ENCODE data around the gene MYG1. TPM values are rescaled to one million over a fixed set of nuclear protein-coding genes. Genes with fewer than 3 reads are reported as not detected.

The MYG1 gene
- polyA plus RNA-seq, 1 of the 3 experiments (the other 2 are of a cell fraction) = 101 TPM

DNA sequence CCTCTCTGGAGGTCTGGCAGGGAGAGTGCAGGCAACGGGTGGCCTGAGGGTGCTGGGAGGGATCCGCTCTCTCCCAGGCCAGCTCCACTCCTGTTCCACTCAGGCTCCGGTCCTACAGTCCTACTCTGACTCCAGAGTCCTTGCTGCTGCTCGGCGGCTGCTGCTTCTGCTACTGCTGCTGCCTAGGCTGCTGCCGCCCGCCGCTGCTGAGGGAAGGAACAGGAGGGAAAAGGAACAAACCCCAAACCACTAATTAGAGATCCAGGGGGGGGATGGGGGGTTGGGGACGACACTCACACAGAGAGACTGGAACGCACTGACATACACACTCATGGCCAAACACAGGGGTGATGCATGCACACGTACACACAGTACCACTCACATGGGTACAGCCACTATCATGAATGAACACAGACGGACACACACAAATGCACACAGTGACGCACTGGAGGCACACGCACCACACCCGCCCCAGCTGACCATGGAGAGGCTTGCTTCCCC lies 36.7 kb downstream of the MYG1 start, which contains the start of gene SP7:
Gene SP7 (minus strand): TSS at position 174 of the 501 bp plus-strand sequence. CDS start 708 bp downstream, outside the sequence.
- Histone ChIP-seq H3K9me3 (no peaks in the 10 kb centered on the region), H3K4me1 (ENCODE audit: control insufficient read depth in 1 of 2, insufficient read depth in 2 of 2, low read depth in 1 of 2, low read length in 1 of 2) (peaks cover 0 to 8% of the 10 kb centered on the region in 2 experiments; a peak in 1 of 4 replicates), H4K20me1 (ENCODE audit: insufficient read depth) (no peaks in the 10 kb centered on the region), H2AFZ (ENCODE audit: low read depth) (no peak within 1 kb of the TSS), H3K4me2 (no peak within 1 kb of the TSS), H3K27ac (ENCODE audit: low read depth in 2 of 2, low read length in 1 of 2) (no peak within 1 kb of the TSS), H3K27me3 (ENCODE audit: insufficient read depth) (peaks cover 16% of the 10 kb centered on the region; the same call in 1 of the 2 replicates), H3F3A (replicated peaks; ENCODE audit: insufficient read depth) (no peaks in the 10 kb centered on the region), H3K36me3 (replicated peaks in 1 of 2; ENCODE audit: control insufficient read depth in 1 of 2, insufficient read depth in 2 of 2, low read length in 1 of 2) (no peaks in the 10 kb centered on the region), H3K79me2 (ENCODE audit: insufficient read depth) (no peaks in the 10 kb centered on the region), H3K4me3 (ENCODE audit: low read depth in 2 of 2, low read length in 1 of 2) (no peak within 1 kb of the TSS), H3K9me2 (no peaks in the 10 kb centered on the region), H3K9ac (no peak within 1 kb of the TSS)
- WGBS (ENCODE audit: low lambda C conversion rate) = 82% methylated on average over 14 of the region's 15 CpGs
- ChIA-PET POLR2A (interaction anchor here (1.2 kb wide), 1 partner anchor 15 kb away, joined by 3 read pairs; no protein-coding TSS in a partner anchor), CTCF (interaction anchor here (2.5 to 4.7 kb wide), 3 partner anchors 8 to 15 kb away, joined by 8 to 46 read pairs (median 40); partner anchors contain the start of gene AAAS)
- peak; percentile 52 for DNase-seq
- no peak for TF ChIP-seq NRF1 (IDR thresholded peaks at IDR 0.05; ENCODE audit: low read depth, low read length)
- no peak for TF ChIP-seq SMC3 (IDR thresholded peaks at IDR 0.05; ENCODE audit: low read depth, low read length)
- TF ChIP-seq RCOR1 (IDR thresholded peaks at IDR 0.05; ENCODE audit: low read length) = no peak
- TF ChIP-seq ELF1 (IDR thresholded peaks at IDR 0.05) = no peak
- TF ChIP-seq, protein P1, sequence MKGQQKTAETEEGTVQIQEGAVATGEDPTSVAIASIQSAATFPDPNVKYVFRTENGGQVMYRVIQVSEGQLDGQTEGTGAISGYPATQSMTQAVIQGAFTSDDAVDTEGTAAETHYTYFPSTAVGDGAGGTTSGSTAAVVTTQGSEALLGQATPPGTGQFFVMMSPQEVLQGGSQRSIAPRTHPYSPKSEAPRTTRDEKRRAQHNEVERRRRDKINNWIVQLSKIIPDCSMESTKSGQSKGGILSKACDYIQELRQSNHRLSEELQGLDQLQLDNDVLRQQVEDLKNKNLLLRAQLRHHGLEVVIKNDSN (IDR thresholded peaks at IDR 0.05; ENCODE audit: borderline replicate concordance, low read depth) = no peak
- TF ChIP-seq RAD21 (IDR thresholded peaks at IDR 0.05; ENCODE audit: low read length) = no peak
- no peak for TF ChIP-seq POLR2AphosphoS5 (IDR thresholded peaks at IDR 0.05; ENCODE audit: low read depth, low read length)
- TF ChIP-seq CHD2 (IDR thresholded peaks at IDR 0.05; ENCODE audit: low read length, partially characterized antibody) = no peak

DNA sequence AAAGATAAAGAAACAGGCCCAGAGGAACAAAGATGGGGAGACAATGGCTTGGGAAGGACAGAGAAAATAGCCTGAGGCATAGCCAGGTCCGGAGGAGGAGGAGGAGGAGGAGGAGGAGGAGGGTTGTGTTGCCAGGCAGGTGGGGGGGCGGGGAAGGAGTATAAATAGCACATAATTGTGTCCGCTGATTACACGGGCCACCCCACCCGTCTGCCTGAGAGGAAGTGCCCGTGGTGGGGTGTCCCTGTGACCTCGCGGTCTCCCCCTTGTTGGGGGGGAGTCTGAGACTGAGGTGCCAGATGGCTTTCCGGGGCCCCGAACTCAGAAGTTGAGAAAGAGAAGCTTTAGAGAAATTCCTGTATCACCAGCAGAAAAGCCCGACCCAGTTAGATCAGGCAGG lies 38.5 kb downstream of the MYG1 start:
- Histone ChIP-seq H4K20me1 (ENCODE audit: insufficient read depth) (no peaks in the 10 kb centered on the region), H3K27ac (ENCODE audit: low read depth in 2 of 2, low read length in 1 of 2) (no peak overlapping the region), H3K4me2 (no peak overlapping the region), H3F3A (replicated peaks; ENCODE audit: insufficient read depth) (no peaks in the 10 kb centered on the region), H3K9me3 (no peaks in the 10 kb centered on the region), H2AFZ (ENCODE audit: low read depth) (no peak overlapping the region), H3K4me3 (ENCODE audit: low read depth in 2 of 2, low read length in 1 of 2) (no peak overlapping the region), H3K36me3 (replicated peaks in 1 of 2; ENCODE audit: control insufficient read depth in 1 of 2, insufficient read depth in 2 of 2, low read length in 1 of 2) (no peaks in the 10 kb centered on the region), H3K79me2 (ENCODE audit: insufficient read depth) (no peaks in the 10 kb centered on the region), H3K9ac (no peak overlapping the region), H3K27me3 (ENCODE audit: insufficient read depth) (peaks cover 16% of the 10 kb centered on the region; the same call in 1 of the 2 replicates), H3K4me1 (ENCODE audit: control insufficient read depth in 1 of 2, insufficient read depth in 2 of 2, low read depth in 1 of 2, low read length in 1 of 2) (peaks cover 0 to 8% of the 10 kb centered on the region in 2 experiments; a peak in 1 of 4 replicates), H3K9me2 (no peaks in the 10 kb centered on the region)
- TF ChIP-seq, protein P2, sequence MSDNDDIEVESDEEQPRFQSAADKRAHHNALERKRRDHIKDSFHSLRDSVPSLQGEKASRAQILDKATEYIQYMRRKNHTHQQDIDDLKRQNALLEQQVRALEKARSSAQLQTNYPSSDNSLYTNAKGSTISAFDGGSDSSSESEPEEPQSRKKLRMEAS (IDR thresholded peaks at IDR 0.05; ENCODE audit: low read depth) = no peak
- TF ChIP-seq, protein P3, sequence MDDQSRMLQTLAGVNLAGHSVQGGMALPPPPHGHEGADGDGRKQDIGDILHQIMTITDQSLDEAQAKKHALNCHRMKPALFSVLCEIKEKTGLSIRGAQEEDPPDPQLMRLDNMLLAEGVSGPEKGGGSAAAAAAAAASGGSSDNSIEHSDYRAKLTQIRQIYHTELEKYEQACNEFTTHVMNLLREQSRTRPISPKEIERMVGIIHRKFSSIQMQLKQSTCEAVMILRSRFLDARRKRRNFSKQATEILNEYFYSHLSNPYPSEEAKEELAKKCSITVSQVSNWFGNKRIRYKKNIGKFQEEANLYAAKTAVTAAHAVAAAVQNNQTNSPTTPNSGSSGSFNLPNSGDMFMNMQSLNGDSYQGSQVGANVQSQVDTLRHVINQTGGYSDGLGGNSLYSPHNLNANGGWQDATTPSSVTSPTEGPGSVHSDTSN (IDR thresholded peaks at IDR 0.05) = no peak
- no peak for TF ChIP-seq RXRA (IDR thresholded peaks at IDR 0.05; ENCODE audit: borderline replicate concordance, low read depth)
- TF ChIP-seq TEAD4 (IDR thresholded peaks at IDR 0.05; ENCODE audit: borderline replicate concordance, insufficient read depth) = no peak
- TF ChIP-seq, protein P4, sequence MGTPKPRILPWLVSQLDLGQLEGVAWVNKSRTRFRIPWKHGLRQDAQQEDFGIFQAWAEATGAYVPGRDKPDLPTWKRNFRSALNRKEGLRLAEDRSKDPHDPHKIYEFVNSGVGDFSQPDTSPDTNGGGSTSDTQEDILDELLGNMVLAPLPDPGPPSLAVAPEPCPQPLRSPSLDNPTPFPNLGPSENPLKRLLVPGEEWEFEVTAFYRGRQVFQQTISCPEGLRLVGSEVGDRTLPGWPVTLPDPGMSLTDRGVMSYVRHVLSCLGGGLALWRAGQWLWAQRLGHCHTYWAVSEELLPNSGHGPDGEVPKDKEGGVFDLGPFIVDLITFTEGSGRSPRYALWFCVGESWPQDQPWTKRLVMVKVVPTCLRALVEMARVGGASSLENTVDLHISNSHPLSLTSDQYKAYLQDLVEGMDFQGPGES (IDR thresholded peaks at IDR 0.05; ENCODE audit: low read depth, low read length) = no peak
- ChIA-PET POLR2A (no interaction called here), CTCF (interaction anchor here (1.0 to 2.5 kb wide), 4 partner anchors 11 to 102 kb away, joined by 3 to 8 read pairs (median 4); partner anchors contain the start of gene AAAS)
- DNase-seq = peak; percentile 26
- WGBS (ENCODE audit: low lambda C conversion rate) = 46% methylated on average over 11 of the region's 11 CpGs
